ENCODE results near the gene CNTNAP5. TPM values are rescaled to one million over a fixed set of nuclear protein-coding genes. Genes with fewer than 3 reads are reported as not detected.

The CNTNAP5 gene
- total RNA-seq, 2 experiments from 2014 or later, result not detected

DNA sequence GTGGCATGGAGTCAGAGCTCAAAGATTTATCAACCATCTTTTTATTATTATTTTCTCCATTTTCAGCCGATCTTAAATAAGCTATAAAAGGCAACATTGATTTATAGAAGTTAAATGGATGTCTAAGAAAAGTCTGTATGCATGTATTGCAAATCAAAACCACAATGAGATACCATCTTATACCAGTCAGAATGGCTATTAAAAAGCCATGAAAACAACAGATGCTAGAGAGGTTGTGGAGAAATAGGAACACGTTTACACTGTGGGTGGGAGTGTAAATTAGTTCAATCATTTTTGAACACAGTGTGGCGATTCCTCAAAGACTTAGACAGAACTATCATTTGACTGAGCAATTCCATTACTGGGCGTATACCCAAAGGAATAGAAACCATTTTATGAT, 731.0 kb downstream of the CNTNAP5 start:
- H3K36me3 Mint-ChIP-seq (ENCODE audit: low read depth), result no peaks in the 10 kb centered on the region
- no peaks in the 10 kb centered on the region for H3K4me1 Mint-ChIP-seq (ENCODE audit: low read depth)
- CTCF ChIA-PET, result interaction anchor here (0.7 kb wide), 1 partner anchor 21 kb away, joined by 3 read pairs; no protein-coding TSS in a partner anchor
- no peaks in the 10 kb centered on the region for H3K27me3 Mint-ChIP-seq (ENCODE audit: low read depth)
- DNase-seq, result no peak
- H3K9me3 Mint-ChIP-seq, result peaks cover 4% of the 10 kb centered on the region
- H3K27ac Mint-ChIP-seq, result no peak overlapping the region
- no peak overlapping the region for H3K4me3 Mint-ChIP-seq
- intact Hi-C loops (cut with micrococcal nuclease), result no loop called here

DNA sequence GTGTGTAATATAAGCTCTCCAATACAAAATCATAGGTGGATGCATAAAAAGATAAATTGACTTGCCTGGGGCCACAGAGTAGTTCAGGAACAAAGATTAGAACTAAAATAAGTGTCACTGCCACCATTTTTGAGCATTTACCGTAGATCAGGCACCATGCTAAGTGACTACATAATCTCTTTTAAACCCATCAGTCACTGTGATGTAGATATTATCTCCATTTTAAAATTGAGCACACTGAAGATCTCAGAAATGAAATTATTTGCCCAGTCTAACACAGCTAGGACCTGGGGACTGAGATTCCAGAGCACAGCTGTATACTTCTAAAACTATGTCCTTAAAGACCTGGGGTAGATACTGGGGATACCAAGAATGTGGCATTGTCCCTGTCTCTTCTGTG, 737.3 kb downstream of the CNTNAP5 start:
- H3K4me3 Mint-ChIP-seq, result no peak overlapping the region
- H3K36me3 Mint-ChIP-seq (ENCODE audit: low read depth), result no peaks in the 10 kb centered on the region
- intact Hi-C loops (cut with micrococcal nuclease), result no loop called here
- no peak overlapping the region for H3K27ac Mint-ChIP-seq
- no peaks in the 10 kb centered on the region for H3K4me1 Mint-ChIP-seq (ENCODE audit: low read depth)
- no peaks in the 10 kb centered on the region for H3K27me3 Mint-ChIP-seq (ENCODE audit: low read depth)
- CTCF ChIA-PET, result interaction anchor here (0.6 kb wide), 1 partner anchor 1756 kb away, joined by 3 read pairs; no protein-coding TSS in a partner anchor
- no peak for DNase-seq
- H3K9me3 Mint-ChIP-seq, result no peaks in the 10 kb centered on the region

- Mint-ChIP-seq H3K27ac (no peak overlapping the region), H3K36me3 (ENCODE audit: low read depth) (no peaks in the 10 kb centered on the region), H3K27me3 (ENCODE audit: low read depth) (no peaks in the 10 kb centered on the region), H3K4me3 (no peak overlapping the region), H3K4me1 (ENCODE audit: low read depth) (no peaks in the 10 kb centered on the region), H3K9me3 (peaks cover 1% of the 10 kb centered on the region)
- CTCF ChIA-PET, result no interaction called here
- intact Hi-C loops (cut with micrococcal nuclease), result no loop called here
- DNase-seq, result no peak
Measured at GRCh38 chr2:124763611-124764010, 738.5 kb downstream of the CNTNAP5 start.

- Mint-ChIP-seq H3K36me3 (ENCODE audit: low read depth) (no peaks in the 10 kb centered on the region), H3K27ac (no peak overlapping the region), H3K4me1 (ENCODE audit: low read depth) (no peaks in the 10 kb centered on the region), H3K9me3 (peaks cover 8% of the 10 kb centered on the region), H3K4me3 (no peak overlapping the region), H3K27me3 (ENCODE audit: low read depth) (no peaks in the 10 kb centered on the region)
- DNase-seq, result no peak
- CTCF ChIA-PET, result no interaction called here
- intact Hi-C loops (cut with micrococcal nuclease), result no loop called here
Measured at GRCh38 chr2:124774781-124775180, 749.7 kb downstream of the CNTNAP5 start.

GRCh38 chr2:124776332-124776731, 751.2 kb downstream of the CNTNAP5 start:
- peaks cover 8% of the 10 kb centered on the region for H3K9me3 Mint-ChIP-seq
- DNase-seq, result no peak
- no peak overlapping the region for H3K4me3 Mint-ChIP-seq
- CTCF ChIA-PET, result no interaction called here
- no peaks in the 10 kb centered on the region for H3K36me3 Mint-ChIP-seq (ENCODE audit: low read depth)
- H3K4me1 Mint-ChIP-seq (ENCODE audit: low read depth), result no peaks in the 10 kb centered on the region
- intact Hi-C loops (cut with micrococcal nuclease), result no loop called here
- no peak overlapping the region for H3K27ac Mint-ChIP-seq
- no peaks in the 10 kb centered on the region for H3K27me3 Mint-ChIP-seq (ENCODE audit: low read depth)

DNA sequence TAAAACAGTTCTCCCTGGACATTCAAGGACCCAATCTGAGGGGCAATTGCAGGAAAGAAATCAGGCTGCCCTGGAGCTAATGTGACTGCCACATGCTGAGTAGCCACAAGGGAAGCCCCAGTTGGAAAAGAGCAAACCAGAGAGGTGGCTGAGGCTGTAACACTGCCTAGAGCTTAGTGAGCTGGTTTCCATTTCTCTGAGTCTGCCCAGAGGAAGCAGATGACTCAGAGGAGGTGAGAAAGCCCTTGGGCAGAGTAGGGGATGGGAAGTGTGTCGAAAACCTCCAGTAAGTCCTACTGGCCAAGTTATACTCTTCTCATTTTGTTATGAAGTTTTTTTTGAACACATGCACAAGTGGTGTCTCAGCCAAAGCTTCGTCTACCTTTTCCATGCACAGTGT, 753.0 kb downstream of the CNTNAP5 start:
- Mint-ChIP-seq H3K9me3 (peaks cover 4% of the 10 kb centered on the region), H3K36me3 (ENCODE audit: low read depth) (no peaks in the 10 kb centered on the region), H3K4me1 (ENCODE audit: low read depth) (no peaks in the 10 kb centered on the region), H3K27ac (no peak overlapping the region), H3K27me3 (ENCODE audit: low read depth) (no peaks in the 10 kb centered on the region), H3K4me3 (no peak overlapping the region)
- DNase-seq, result no peak
- intact Hi-C loops (cut with micrococcal nuclease), result no loop called here
- CTCF ChIA-PET, result no interaction called here

GRCh38 chr2:124796647-124797046, 771.6 kb downstream of the CNTNAP5 start:
- Mint-ChIP-seq H3K4me1 (ENCODE audit: low read depth) (no peaks in the 10 kb centered on the region), H3K27me3 (ENCODE audit: low read depth) (no peaks in the 10 kb centered on the region), H3K27ac (no peak overlapping the region), H3K4me3 (no peak overlapping the region), H3K36me3 (ENCODE audit: low read depth) (no peaks in the 10 kb centered on the region), H3K9me3 (peaks cover 1% of the 10 kb centered on the region)
- DNase-seq, result no peak
- CTCF ChIA-PET, result no interaction called here
- intact Hi-C loops (cut with micrococcal nuclease), result no loop called here

DNA sequence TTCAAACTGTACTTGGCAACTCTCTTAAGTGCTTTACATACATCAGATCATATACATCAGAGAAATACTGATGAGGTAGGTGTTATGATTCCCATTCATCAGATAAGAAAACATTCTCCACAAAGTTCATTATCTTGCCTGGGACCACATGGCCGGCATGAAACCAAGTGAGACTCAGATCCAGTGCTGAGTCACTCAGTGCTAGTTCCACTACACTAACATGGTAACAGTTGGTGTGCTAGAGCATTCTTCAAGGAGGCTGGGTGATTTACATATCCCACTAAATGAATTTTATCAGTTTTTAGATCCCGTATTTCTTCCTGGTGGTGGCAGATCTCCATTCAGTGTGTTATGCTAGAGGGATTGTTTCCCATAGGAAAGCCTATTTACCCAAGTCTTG, 772.0 kb downstream of the CNTNAP5 start:
- intact Hi-C loops (cut with micrococcal nuclease), result no loop called here

GRCh38 chr2:124798551-124798950, 773.5 kb downstream of the CNTNAP5 start:
- H3K4me3 Mint-ChIP-seq, result no peak overlapping the region
- DNase-seq, result no peak
- H3K36me3 Mint-ChIP-seq (ENCODE audit: low read depth), result no peaks in the 10 kb centered on the region
- intact Hi-C loops (cut with micrococcal nuclease), result no loop called here
- H3K27ac Mint-ChIP-seq, result no peak overlapping the region
- CTCF ChIA-PET, result no interaction called here
- no peaks in the 10 kb centered on the region for H3K27me3 Mint-ChIP-seq (ENCODE audit: low read depth)
- H3K9me3 Mint-ChIP-seq, result peaks cover 1% of the 10 kb centered on the region
- H3K4me1 Mint-ChIP-seq (ENCODE audit: low read depth), result no peaks in the 10 kb centered on the region

More for the DNA sequence above, 772.0 kb downstream of the CNTNAP5 start:
- Mint-ChIP-seq H3K27me3 (ENCODE audit: low read depth) (no peaks in the 10 kb centered on the region), H3K4me3 (no peak overlapping the region), H3K27ac (no peak overlapping the region), H3K4me1 (ENCODE audit: low read depth) (no peaks in the 10 kb centered on the region), H3K9me3 (peaks cover 1% of the 10 kb centered on the region), H3K36me3 (ENCODE audit: low read depth) (no peaks in the 10 kb centered on the region)
- CTCF ChIA-PET, result no interaction called here
- DNase-seq, result no peak

DNA sequence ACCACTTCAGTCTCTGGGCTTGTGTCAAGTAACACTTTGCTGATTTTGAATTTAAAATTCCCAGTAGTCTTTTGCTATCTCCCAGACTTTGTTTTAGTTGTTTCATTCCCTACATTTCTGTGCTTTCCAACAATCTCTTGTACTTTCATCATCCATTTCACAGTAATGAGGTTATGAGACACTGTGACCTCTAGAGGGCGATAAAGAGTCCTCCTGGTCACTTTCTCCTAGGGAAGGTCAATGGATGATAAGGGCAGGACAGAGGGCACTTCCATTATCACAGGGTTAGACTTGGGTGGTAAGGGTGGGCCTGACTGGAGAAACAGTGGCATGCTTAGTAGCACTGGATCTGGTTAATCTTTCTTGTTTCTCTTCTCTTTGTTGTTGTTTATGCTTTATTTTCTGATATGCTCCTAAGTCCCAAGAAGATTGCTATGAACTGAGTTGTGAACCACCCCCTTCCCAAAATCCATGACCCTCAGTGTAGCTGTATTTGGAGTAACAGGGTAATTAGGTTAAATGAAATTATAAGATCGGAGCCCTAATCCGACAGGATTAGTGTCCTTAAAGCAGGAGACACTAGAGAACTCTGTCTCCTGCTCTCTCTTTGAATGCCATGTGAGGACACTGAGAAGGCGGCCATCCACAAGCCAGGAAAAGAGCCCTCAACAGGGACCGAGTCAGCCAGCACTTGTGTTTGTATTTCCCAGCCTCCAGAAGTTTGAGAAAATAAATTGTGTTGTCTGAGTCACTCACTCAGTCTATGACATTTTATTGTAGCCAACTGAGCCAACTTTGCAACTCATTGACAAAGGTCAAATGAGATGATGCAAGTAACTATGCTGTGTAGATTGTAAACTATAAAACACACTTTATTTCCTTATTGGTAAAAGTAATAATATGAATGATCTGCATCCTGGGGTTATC, 779.2 kb downstream of the CNTNAP5 start:
- CTCF ChIA-PET, result no interaction called here
- DNase-seq, result no peak
- Mint-ChIP-seq H3K36me3 (ENCODE audit: low read depth) (no peaks in the 10 kb centered on the region), H3K27ac (no peak overlapping the region), H3K4me3 (no peak overlapping the region), H3K9me3 (no peaks in the 10 kb centered on the region), H3K27me3 (ENCODE audit: low read depth) (no peaks in the 10 kb centered on the region), H3K4me1 (ENCODE audit: low read depth) (no peaks in the 10 kb centered on the region)
- intact Hi-C loops (cut with micrococcal nuclease), result no loop called here

GRCh38 chr2:124805060-124805459, 780.0 kb downstream of the CNTNAP5 start:
- H3K27ac Mint-ChIP-seq, result no peak overlapping the region

GRCh38 chr2:124810132-124810531, 785.0 kb downstream of the CNTNAP5 start:
- no peaks in the 10 kb centered on the region for H3K4me1 Mint-ChIP-seq (ENCODE audit: low read depth)
- no peaks in the 10 kb centered on the region for H3K9me3 Mint-ChIP-seq
- no peak overlapping the region for H3K4me3 Mint-ChIP-seq
- no peak overlapping the region for H3K27ac Mint-ChIP-seq
- CTCF ChIA-PET, result no interaction called here
- intact Hi-C loops (cut with micrococcal nuclease), result no loop called here
- no peaks in the 10 kb centered on the region for H3K27me3 Mint-ChIP-seq (ENCODE audit: low read depth)
- no peaks in the 10 kb centered on the region for H3K36me3 Mint-ChIP-seq (ENCODE audit: low read depth)
- DNase-seq, result no peak

More at GRCh38 chr2:124805060-124805459, 780.0 kb downstream of the CNTNAP5 start:
- no peaks in the 10 kb centered on the region for H3K27me3 Mint-ChIP-seq (ENCODE audit: low read depth)
- DNase-seq, result no peak
- intact Hi-C loops (cut with micrococcal nuclease), result no loop called here
- H3K36me3 Mint-ChIP-seq (ENCODE audit: low read depth), result no peaks in the 10 kb centered on the region
- H3K4me3 Mint-ChIP-seq, result no peak overlapping the region
- CTCF ChIA-PET, result no interaction called here
- no peaks in the 10 kb centered on the region for H3K4me1 Mint-ChIP-seq (ENCODE audit: low read depth)
- no peaks in the 10 kb centered on the region for H3K9me3 Mint-ChIP-seq
